Spleen (tissue), 11 donors: ENCODE measurements around the gene C12orf54. TPM values are rescaled to one million over a fixed set of nuclear protein-coding genes. Genes with fewer than 3 reads are reported as not detected.
A peak's percentile ranks its signal among the peaks of the same experiment; 100 is the strongest.
"Not testable (repeated sequence)": the region's sequence is repeated elsewhere in the genome, so short reads cannot be mapped to it uniquely, and the experiment has no call there.

Experiments used
- DNase-seq: peaks from one replicate; pipeline ENCODE4 v3.0.0-alpha.2; 2020
- H3K27ac ChIP-seq, 8 donors: fragments of 200-600 bp; sonication (generic) in 7 of 8; 1 replicate in 4 of 8; 2 replicates in 4 of 8; pipeline versions ENCODE4 v1.5.0 to v1.8.0; 2016 to 2021; ENCODE audit warnings: inconsistent platforms in 4 of 8, mild to moderate bottlenecking in 4 of 8, moderate library complexity in 1 of 8
- H3K27me3 ChIP-seq, 7 donors: fragments of 200-600 bp; sonication (generic) in 6 of 7; replicated peaks in 1 of 7; 1 replicate in 4 of 7; 2 replicates in 3 of 7; pipeline versions ENCODE4 v1.5.0 to v1.8.0; 2016 to 2021; ENCODE audit warnings: inconsistent platforms in 3 of 7, mild to moderate bottlenecking in 1 of 7
- H3K36me3 ChIP-seq, 6 donors: fragments of 200-600 bp; sonication (generic) in 5 of 6; 1 replicate in 4 of 6; 2 replicates in 2 of 6; pipeline versions ENCODE4 v1.5.0 to v1.8.0; 2016 to 2021; ENCODE audit warnings: inconsistent platforms in 2 of 6
- H3K4me1 ChIP-seq, 6 donors: fragments of 200-600 bp; sonication (generic) in 5 of 6; 1 replicate in 3 of 6; 2 replicates in 3 of 6; pipeline versions ENCODE4 v1.5.0 to v1.8.0; 2016 to 2021; ENCODE audit warnings: inconsistent platforms in 3 of 6
- H3K4me3 ChIP-seq, 8 donors: fragments of 200-600 bp; sonication (generic) in 7 of 8; 1 replicate in 4 of 8; 2 replicates in 4 of 8; pipeline versions ENCODE4 v1.5.0 to v1.8.0; 2016 to 2021; ENCODE audit warnings: inconsistent platforms in 4 of 8, mild to moderate bottlenecking in 4 of 8, moderate library complexity in 2 of 8
- H3K9me3 ChIP-seq, 8 donors: fragments of 200-600 bp; sonication (generic) in 7 of 8; 1 replicate in 4 of 8; 2 replicates in 4 of 8; pipeline versions ENCODE4 v1.5.0 to v1.8.0; 2016 to 2021; ENCODE audit warnings: inconsistent platforms in 4 of 8
- CTCF ChIP-seq, 11 experiments: fragments of 200-600 bp in 7 of 11; fragments of 450-650 bp in 4 of 11; sonication (generic) in 4 of 11; IDR thresholded peaks in 8 of 11; conservative IDR thresholded peaks in 3 of 11; 1 replicate in 7 of 11; 2 replicates in 4 of 11; pipeline versions ENCODE4 v1.4.0 to v1.8.0; 2016 to 2021; ENCODE audit warnings: antibody characterized with exemption in 11 of 11, inconsistent platforms in 4 of 11, mild to moderate bottlenecking in 1 of 11
- POLR2A ChIP-seq, 3 donors: fragments of 450-650 bp; IDR thresholded peaks; one replicate each; pipeline ENCODE4 v1.5.1; 2017; ENCODE audit warnings: antibody characterized with exemption in 3 of 3, mild to moderate bottlenecking in 1 of 3
- POLR2AphosphoS5 ChIP-seq, 3 donors: sonication (generic); formaldehyde crosslinking; IDR thresholded peaks; one replicate each; pipeline ENCODE4 v1.5.1; 2017; ENCODE audit warnings: antibody characterized with exemption in 3 of 3
- WGBS, 5 donors: extraction: QIAGEN DNeasy Blood & Tissue Kit in 3 of 5; methylation state at CpG; one replicate each; pipeline versions ENCODE4 v1.1.5 to v1.1.7; 2013 to 2018; 5-methylcytosine and 5-hydroxymethylcytosine counted together
- intact Hi-C: fragments of 100-400 bp; cut with DNase I; formaldehyde crosslinking; loops from one replicate; pipeline ENCODE4 v1.15.0; 2023; ENCODE audit warnings: low total_unique reads
- polyA plus RNA-seq, 3 donors: library from polyadenylated mRNA; stranded (reverse); fragments of 200-250 nt; gene quantifications; one replicate each; pipeline ENCODE4 v1.2.1, GENCODE V29; 2013
- total RNA-seq, 7 donors: library from RNA; depleted of rRNA in 3 of 7; stranded (reverse); fragments of >200 nt in 3 of 7; fragmentation: NEBNext Ultra II Directional in 4 of 7; extraction: Animal tissue kit (Norgen Biotek cat#: 25700) in 4 of 7; gene quantifications; one replicate each; pipeline versions ENCODE4 v1.1.0 to v1.2.1, GENCODE V29; 2016 to 2021
- donor health status: healthy with polysubstance abuse.
- donor health status: DM: no; HTN: no; CAD: no; lungs with moderate emphysema.
- donor health status: DM: no; HTN: no; CAD: no.
- donor health status: Bipolar disorder and iron deficiency.
- donor health status: healthy.
- donor health status: DM: no; HTN: no; CAD: no.
- donor health status: DM: yes; HTN: yes; CAD: no.

C12orf54 gene
- total and polyA plus RNA-seq, 10 donors = 0.38 to 0.61 TPM; not detected in 8

DNA sequence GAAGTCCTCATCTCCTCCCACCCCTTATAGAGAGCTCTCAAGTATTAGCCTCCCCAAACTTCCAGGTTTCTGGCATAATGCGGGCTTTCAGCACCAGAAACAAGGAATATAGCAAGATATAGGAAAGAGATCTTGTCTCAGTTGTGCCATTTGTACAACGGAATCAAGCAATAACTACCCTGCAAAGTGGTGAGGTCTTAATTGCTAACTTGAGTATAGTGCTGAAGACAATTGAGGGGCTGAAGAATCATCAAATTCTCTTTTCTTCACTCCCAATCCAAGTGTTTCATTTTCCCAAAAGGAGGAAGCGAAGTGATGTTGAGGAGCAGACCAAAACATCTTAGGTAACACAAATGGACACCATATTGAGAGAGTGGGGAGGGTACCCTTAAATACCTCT, 36.8 kb upstream of the C12orf54 start:
- peaks cover 0 to 13% (median 5%) of the 10 kb centered on the region in 8 donors for H3K9me3 ChIP-seq
- H3K36me3 ChIP-seq = no peaks in the 10 kb centered on the region
- H3K4me3 ChIP-seq = no peak overlapping the region
- peaks cover 3 to 26% (median 17%) of the 10 kb centered on the region in 6 donors for H3K4me1 ChIP-seq
- TF ChIP-seq CTCF (IDR thresholded peaks at IDR 0.05 in 8 of 11, conservative IDR thresholded peaks at IDR 0.05 in 3 of 11) (no peak), POLR2AphosphoS5 (IDR thresholded peaks at IDR 0.05) (no peak), POLR2A (IDR thresholded peaks at IDR 0.05) (no peak)
- WGBS, 5 donors = 75 to 94% (median 85%) methylated on average over 3 of the region's 3 CpGs
- H3K27me3 ChIP-seq = no peaks in the 10 kb centered on the region
- intact Hi-C loops = no loop called here
- H3K27ac ChIP-seq = peak overlapping the region in 6 of 8 donors; percentile 33 to 55 (median 42)
- DNase-seq = no peak

- peaks cover 0 to 13% (median 5%) of the 10 kb centered on the region in 8 donors for H3K9me3 ChIP-seq
- 55 to 71% (median 64%) methylated on average over 4 of the region's 4 CpGs for WGBS, 5 donors
- peaks cover 3 to 19% (median 12%) of the 10 kb centered on the region in 6 donors for H3K4me1 ChIP-seq
- DNase-seq = no peak
- H3K4me3 ChIP-seq = no peak overlapping the region
- H3K36me3 ChIP-seq = no peaks in the 10 kb centered on the region
- H3K27ac ChIP-seq = peak overlapping the region in 7 of 8 donors; percentile 12 to 55 (median 40)
- intact Hi-C loops = no loop called here
- no peaks in the 10 kb centered on the region for H3K27me3 ChIP-seq
- TF ChIP-seq POLR2AphosphoS5 (IDR thresholded peaks at IDR 0.05) (no peak), CTCF (IDR thresholded peaks at IDR 0.05 in 8 of 11, conservative IDR thresholded peaks at IDR 0.05 in 3 of 11) (no peak), POLR2A (IDR thresholded peaks at IDR 0.05) (no peak)
Observed at GRCh38 chr12:48446161-48446776, 36.0 kb upstream of the C12orf54 start.

DNA sequence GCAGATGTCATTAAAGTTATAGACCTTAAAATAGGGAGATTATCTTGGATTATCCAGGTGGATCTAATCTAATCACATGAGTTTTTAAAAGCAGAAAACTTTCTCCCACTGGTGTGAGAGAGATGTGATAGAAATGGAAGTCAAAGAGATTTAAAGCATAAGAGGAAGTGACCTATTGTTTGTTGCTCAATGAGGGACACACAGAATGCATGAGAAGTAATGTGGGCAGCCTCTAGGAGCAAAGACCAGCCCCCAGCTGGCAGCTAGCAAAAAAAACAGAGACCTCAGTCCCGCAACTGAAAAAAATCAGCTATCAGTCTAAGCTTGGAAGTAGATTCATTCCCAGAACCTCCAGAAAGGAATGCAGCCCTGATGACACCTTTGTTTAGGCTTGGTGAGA, 34.5 kb upstream of the C12orf54 start:
- DNase-seq = no peak
- H3K4me3 ChIP-seq = no peak overlapping the region
- peaks cover 0 to 13% (median 5%) of the 10 kb centered on the region in 8 donors for H3K9me3 ChIP-seq
- TF ChIP-seq CTCF (IDR thresholded peaks at IDR 0.05 in 8 of 11, conservative IDR thresholded peaks at IDR 0.05 in 3 of 11) (no peak), POLR2A (IDR thresholded peaks at IDR 0.05) (no peak), POLR2AphosphoS5 (IDR thresholded peaks at IDR 0.05) (no peak)
- WGBS, 5 donors = 74 to 85% (median 79%) methylated on average over 1 of the region's 1 CpG
- H3K4me1 ChIP-seq = peaks cover 0 to 10% (median 6%) of the 10 kb centered on the region in 6 donors
- intact Hi-C loops = no loop called here
- no peaks in the 10 kb centered on the region for H3K36me3 ChIP-seq
- no peaks in the 10 kb centered on the region for H3K27me3 ChIP-seq
- H3K27ac ChIP-seq = no peak overlapping the region

GRCh38 chr12:48451372-48451771, 30.9 kb upstream of the C12orf54 start:
- Histone ChIP-seq H3K4me3 (no peak overlapping the region), H3K27ac (no peak overlapping the region), H3K27me3 (no peaks in the 10 kb centered on the region), H3K4me1 (peaks cover 0 to 2% (median under 1%) of the 10 kb centered on the region in 6 donors), H3K36me3 (no peaks in the 10 kb centered on the region), H3K9me3 (peaks cover 0 to 13% (median 5%) of the 10 kb centered on the region in 8 donors)
- TF ChIP-seq POLR2AphosphoS5 (IDR thresholded peaks at IDR 0.05) = no peak
- no peak for TF ChIP-seq CTCF (IDR thresholded peaks at IDR 0.05 in 8 of 11, conservative IDR thresholded peaks at IDR 0.05 in 3 of 11)
- TF ChIP-seq POLR2A (IDR thresholded peaks at IDR 0.05) = no peak
- WGBS, 5 donors = 51 to 84% (median 82%) methylated on average over 1 of the region's 1 CpG
- intact Hi-C loops = loop anchor here (10.0 kb wide), 1 partner anchor 267 kb away; the partner anchor contains the start of gene CCDC184
- no peak for DNase-seq

DNA sequence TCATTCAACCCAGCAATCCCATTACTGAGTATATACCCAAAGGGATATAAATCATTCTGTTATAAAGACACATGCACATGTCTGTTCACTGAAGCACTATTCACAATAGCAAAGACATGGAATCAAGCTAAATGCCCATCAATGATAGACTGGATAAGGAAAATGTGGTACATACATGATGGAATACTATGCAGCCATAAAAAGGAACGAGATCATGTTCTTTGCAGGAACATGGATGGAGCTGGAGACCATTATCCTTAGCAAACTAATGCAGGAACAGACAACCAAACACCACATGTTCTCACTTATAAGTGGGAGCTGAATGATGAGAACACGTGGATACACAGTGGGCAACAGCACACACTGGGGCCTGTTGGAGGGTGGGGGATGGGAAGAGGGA, 29.3 kb upstream of the C12orf54 start:
- not testable (repeated sequence) for H3K4me3 ChIP-seq, H3K4me1 ChIP-seq, H3K36me3 ChIP-seq, H3K27me3 ChIP-seq, DNase-seq, H3K27ac ChIP-seq
- H3K9me3 ChIP-seq = peaks cover 0 to 13% (median 5%) of the 10 kb centered on the region in 8 donors
- intact Hi-C loops = loop anchor here (10.0 kb wide), 1 partner anchor 268 kb away; the partner anchor contains the start of gene CCDC184
- WGBS, 5 donors = 75 to 92% (median 82%) methylated on average over 2 of the region's 2 CpGs
